Measurements from ENCODE around the gene F12.
"Not testable (repeated sequence)": the region's sequence is repeated elsewhere in the genome, so short reads cannot be mapped to it uniquely, and the experiment has no call there.

F12 gene

DNA sequence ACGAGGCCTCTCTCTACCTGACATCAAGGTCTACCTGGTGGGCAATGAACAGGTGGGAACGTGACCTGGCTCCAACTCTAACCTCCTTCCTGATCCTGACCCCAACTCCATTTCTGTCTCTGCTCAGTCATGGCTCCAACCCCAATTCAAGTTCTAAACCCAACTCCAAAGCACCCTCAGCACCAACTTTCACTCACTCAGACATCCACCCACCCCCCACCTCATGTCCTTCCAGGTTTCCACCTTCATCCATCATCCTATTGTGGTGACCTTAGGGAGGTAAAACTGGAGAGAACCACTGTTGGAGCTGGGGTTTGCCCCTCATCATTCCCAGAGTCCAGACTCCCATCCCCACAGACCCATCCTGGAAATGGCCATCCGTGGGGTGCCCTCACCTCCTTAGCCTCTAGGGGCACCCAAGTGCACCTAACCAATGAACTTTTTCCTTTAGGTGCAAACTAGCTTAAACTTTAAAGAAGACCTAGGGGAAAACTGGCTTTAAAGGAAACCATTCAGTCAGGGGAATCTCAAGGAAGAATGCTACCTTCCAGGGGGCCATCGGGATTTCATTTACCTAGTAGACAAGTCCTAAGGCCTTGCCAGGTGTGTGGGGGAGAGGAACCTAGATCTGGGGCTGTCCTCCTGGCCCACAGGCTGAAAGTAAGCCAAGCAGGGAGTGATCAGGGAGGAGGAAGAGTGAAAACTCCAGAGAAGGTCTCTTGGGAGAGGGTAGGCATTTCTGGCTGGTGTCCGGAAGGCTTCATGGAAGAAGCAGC lies 40.3 kb downstream of the F12 start:
- peak; percentile 67 for DNase-seq (ENCODE audit: low spot score)

DNA sequence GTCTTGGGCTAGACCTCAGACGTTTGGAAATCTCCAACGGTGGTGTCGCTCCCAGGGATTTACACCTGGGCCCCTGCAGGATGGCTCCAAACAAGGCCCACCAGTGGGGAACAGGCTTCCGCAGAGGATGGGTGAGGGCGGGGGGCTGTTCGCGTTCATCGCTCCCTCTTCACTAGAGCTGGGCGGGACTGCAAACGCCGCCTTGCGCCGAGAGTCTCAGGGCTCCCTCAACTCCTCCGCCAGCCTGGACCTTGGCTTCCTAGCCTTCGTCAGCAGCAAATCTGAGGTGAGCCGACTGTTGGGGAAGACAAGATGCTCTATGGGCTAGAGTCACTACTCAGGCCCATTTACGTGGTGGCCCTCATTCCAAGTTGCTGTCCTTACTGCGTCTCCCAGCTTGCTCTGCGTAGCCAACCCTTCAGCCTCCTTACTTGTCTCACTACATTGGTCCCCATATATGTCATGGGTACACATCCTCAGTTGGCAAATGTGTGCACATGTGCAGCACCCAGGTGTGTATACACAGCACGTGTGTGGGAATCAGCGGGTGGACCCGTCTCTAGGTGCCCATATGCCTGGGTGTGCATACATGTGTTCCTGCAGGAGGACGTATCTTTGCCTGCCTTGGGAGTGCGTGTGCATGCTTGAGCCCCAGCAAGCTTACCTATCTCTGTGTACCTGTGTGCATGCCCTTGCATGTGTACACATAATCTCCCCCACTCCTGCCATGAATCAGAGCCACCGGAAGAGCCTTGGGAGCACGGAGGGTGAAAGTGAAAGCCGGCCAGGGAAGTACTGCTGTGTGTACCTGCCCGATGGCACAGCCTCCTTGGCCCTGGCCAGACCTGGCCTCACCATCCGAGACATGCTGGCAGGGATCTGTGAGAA lies 41.1 kb downstream of the F12 start:
- no peak for DNase-seq (ENCODE audit: low spot score)

DNA sequence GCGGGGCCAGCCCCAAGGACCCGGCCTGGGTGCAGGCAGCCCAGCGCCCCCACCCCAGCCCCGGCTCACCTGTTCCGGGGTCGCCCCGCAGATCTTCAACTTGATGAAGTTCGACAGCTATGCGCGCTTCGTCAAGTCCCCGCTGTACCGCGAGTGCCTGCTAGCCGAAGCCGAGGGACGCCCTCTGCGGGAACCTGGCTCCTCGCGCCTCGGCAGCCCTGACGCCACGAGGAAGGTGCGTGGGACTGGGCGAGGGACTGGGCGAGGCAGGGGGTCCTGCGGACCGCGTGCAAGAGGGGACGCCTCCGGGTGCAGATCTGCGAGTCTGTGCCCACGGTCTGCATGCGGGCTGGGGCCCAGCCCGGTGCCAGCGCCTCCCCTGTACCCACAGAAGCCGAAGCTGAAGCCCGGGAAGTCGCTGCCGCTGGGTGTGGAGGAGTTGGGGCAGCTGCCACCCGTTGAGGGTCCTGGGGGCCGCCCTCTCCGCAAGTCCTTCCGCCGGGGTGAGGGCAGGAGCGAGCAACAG lies 42.0 kb downstream of the F12 start:
- DNase-seq (ENCODE audit: low spot score), result no peak

DNA sequence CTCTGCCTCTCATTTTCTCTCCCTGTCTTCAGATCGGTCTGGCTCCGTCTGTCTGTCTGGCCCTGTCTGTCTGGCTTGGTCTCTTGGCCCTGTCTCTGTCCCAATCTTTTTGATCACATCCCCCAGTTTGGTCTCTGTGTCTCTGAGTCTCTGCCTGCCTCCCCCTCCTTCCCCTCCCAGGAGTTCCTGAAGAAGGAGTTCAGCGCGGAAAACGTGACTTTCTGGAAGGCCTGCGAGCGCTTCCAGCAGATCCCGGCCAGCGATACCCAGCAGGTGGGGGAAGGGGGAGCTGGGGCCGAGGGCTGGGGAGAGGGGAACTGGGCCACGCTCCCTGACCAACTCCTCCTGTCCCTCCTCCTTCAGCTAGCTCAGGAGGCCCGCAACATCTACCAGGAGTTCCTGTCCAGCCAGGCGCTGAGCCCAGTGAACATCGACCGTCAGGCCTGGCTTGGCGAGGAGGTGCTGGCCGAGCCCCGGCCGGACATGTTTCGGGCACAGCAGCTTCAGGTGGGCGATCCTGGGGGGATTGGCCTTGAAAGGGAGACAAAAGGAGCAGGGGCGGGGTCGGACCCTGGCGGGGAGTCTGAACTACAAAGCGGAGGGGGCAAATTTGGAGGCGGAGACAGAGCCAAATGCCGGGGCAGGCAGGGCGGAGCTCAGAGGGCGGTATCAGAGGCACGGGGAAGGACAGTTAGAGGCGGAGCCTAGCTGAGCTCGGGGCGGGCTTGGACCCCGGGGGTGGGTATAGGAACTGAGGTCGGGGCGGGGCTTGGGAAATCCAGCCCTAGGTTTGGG lies 42.6 kb downstream of the F12 start:
- no peak for DNase-seq (ENCODE audit: low spot score)

DNA sequence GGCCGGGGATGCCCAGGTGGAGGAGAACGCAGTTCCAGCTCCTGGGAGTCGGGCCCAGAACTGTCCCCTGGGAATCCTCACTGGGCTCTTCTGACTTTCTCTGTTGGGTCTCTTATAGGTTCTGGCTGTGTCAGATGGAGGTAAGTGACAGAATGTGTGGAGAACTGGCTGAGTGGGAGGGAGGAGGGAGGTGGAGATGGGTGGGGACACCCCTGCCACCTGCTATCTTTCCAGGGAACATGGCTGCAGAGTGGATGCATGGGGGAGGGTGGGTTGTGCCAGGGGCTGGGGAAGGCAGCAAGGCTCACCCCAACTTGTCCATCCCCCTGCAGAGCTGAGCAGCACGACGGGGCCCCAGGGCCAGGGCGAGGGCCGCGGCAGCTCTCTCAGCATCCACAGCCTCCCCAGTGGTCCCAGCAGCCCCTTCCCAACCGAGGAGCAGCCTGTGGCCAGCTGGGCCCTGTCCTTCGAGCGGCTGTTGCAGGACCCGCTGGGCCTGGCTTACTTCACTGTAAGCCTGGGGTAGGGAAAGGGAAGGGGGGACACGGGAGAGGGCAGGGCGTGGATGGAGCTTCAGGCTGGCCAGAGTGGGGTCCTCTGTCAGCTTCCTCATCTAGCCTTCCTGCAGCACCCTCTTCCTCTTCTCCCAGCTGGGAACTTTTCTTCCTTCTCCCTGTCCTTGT lies 43.4 kb downstream of the F12 start:
- DNase-seq (ENCODE audit: low spot score), result no peak

DNA sequence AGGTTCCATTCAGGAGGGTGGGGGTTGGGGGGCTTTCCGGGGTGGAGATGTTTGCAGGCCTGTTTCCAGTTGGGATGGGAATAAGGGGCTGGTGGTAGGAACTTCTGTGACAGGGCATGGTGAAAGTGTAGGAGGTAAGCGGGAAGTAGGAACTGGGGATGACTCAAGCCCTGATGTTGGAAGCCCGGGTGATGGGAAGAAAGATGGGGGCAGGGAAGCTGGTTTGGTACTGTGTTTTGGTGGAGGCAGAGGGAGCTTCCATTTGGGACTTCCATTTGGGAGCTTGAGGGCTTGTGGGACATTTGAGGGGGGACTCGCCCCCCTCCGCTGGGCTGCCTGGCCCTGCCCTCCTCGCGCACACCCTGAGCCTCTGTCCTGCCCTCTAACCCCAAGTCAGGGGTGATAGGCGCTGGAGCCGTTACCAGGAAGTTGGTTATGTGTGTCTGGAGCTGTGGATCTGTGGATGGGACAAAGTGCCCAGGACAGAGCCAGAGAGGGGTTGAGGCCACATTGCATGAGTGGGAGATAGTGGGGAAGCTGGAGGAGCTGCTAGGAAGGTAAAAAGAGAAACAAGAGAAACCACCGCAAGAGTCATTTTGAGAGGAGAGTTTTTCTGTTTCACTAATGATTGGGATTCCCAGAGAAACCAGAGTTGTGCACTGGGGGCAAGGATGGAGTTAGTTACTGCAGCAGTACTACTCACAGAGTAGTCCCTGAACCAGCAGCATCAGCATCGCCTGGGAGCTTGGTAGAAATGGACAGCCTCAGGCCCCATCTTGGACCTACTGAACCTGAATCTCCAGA lies 45.0 kb downstream of the F12 start:
- DNase-seq (ENCODE audit: low spot score), result no peak

DNA sequence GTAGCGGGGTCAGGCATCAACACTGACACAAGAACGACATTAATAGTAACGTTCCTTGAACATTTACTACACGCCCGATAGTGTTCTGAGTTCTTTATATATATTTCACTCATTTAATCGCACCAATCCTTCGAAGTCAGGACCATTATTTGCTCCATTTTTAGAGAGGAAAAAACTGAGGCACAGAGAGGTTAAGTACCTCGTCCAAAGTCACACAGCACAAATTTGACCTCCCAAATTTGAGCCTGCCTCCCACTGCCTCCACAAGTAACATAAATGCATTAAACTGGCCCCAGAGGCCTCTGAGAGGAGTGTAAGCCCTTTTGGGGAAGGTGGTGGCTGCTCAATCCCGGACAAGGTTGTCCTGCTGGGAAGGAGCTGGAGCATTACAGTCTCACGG lies 45.8 kb downstream of the F12 start:
- DNase-seq (ENCODE audit: low spot score), result no peak

DNA sequence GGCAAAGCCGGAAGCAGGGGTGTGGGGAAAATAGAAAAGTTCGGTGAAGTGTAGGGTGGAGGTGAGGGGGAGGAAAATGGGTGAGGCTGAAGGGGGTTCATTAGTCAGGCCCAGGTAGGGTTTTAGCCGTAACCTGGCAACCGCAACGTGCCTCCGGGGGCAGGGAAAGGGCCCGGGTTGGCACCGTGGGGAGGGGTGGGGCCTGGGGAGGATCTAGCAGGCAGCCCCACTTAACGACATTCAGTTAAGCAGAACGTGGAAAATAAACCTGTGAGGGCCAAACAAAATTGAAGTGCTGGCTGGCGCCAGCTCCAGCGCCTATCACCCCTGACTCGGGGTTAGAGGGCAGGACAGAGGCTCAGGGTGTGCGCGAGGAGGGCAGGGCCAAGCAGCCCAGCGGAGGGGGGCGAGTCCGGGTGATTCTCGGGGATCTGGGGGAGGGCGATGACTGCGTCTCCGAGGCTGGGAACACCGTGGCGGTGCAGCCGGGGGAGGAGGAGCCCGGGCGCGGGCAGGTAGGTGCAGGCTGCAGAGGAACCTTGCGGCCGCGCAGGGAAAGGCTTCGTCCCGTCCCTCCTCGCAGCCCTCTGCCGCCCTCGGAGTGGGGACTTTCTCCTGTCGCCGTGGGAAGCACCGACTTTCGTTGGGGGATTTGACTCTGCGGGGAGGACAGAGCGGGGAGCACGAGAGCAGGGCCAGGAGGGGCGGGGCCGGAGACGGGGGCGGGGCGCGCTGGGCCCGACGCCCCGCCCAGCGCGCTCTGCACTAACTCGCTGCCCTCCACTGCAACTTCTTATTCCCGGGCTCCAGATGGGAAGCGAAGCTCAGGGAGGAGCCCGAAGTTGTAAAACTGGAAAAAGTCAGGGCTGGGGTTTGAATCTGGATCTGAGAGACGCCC lies 46.5 kb downstream of the F12 start:
- DNase-seq (ENCODE audit: low spot score), result peak; percentile 83

DNA sequence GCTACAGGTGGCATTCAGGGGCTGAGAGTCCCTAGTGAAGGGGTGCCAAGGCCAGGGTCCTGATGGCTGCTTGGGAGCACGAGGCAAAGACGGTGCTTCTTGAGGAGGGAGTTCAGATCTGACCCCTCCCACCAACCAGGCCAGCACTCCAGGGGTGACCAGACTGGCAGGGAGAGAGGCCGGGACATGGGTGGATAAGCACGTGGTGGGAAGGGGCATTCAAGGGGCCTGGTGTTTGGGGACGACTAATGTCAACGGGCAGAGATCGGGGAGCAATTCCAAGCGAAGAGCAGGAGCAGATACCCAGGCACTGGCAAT lies 47.1 kb downstream of the F12 start:
- DNase-seq (ENCODE audit: low spot score), result no peak

DNA sequence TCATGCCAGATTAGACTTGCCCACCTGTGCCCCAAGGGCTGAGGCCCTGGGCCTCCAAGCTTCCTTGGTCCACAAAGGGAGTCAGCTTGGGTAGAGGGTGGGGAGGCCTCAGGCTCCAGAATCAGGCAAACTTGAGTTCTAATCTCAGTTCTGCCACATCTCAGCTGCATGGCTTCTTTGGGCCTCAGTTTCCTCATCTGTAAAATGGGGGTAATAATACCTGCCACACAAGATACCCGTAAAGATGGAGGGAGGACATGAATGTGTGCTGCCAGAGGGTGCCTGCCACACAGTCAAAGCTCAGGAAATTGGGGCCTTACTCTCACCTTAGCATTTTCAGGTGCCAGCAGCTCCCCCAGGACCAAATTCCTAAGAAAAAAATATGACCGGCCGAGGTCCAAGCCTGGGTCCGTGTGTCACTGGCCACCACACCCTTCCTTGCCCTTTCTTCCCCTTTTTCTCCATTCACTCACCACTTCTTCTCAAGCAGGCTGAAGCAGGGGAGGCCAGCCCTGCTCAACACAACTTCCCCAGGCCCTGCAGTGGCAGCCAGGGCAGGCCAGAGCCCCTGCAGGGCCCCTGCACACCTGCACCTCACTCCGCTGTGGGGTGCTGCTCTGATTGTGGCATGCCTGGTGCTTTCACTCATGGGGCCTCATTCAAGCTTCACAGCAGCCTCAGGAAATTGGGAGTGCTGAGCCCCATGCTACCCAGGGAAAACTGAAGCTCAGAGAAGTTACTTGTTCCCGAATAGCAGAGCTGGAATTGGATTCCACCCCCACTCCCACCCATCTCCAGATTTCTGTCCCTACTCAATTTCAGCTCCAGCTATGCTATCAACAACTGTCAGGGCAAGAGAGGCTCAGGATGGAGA lies 47.7 kb downstream of the F12 start:
- DNase-seq (ENCODE audit: low spot score), result peak; percentile 71

DNA sequence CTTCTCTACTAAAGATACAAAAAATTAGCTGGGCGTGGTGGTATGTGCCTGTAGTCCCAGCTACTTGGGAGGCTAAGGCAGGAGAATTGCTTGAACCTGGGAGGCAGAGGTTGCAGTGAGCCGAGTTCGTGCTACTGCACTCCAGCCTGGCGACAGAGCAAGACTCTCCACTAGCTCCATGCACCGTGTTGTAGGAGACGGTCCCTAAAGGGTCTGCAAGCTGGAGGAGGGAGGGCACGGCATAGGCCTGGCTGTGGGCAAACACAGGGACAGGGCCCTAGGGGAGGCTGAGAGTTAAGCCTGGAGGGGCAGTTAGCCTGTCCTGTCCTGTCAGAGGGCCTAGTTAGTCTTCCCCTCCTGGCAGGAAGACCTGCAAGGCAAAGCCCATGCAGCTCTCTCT lies 48.6 kb downstream of the F12 start:
- not testable (repeated sequence) for DNase-seq (ENCODE audit: low spot score)

DNA sequence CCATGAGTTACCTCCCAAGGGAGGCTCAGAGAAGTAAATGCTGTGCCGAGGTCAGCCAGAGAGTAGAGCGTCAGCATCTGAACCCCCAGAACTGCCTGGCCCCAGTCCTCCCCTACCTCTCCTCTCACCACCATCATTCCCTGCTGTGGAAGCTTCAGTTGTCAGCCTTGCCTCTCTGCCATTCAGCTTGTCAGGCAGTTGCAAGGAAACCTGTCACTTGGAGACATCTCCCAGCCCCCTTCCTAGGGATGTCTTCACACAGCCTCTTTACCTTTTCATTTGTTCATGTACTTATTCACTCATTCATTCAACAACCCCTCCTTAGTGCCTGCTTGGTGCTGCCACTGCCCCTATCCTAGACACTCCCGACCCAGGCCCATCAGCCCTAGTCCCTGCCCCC lies 49.5 kb downstream of the F12 start:
- no peak for DNase-seq (ENCODE audit: low spot score)

DNA sequence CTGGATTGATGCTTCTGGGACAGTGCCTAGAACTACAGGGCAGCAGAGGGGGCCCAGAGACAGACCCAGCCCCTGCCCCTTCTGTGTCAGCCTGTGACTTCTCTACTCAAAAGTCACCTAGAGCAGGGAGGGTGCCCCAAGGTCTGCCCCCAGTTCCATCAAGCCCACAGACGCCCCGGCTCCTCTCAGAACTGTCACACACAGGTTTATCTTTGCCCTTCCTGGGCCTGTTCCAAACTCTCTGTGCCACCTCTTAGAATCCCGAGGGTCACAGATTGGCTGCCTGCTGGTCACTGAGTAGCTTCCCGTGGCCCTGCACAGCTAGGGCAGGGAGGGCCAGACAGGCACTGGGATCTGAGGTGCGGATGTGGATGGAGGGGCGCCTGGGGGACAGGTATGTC lies 49.9 kb downstream of the F12 start:
- no peak for DNase-seq (ENCODE audit: low spot score)

DNA sequence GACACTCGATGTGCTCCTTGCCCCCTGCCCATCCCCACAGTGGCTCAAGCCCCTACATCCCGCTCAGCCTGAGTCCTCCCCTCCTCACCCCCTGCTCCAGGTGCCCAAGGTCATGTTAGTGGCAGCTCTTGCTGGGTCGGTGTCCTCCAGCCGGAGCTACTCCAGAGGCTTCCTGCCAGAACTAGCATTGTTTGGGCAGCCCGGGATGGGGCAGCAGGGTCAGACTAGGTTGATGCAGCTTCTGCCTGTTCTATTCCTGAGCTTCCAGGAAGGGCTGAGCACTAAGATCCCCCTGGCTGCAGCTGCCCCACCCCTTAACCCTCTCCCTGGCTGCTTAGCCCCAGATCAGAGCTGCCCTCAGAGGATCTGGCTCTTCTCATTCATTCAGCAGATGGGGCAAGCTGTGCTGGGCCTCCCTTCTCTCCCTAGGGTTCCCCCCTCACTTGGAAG lies 51.0 kb downstream of the F12 start:
- no peak for DNase-seq (ENCODE audit: low spot score)

DNA sequence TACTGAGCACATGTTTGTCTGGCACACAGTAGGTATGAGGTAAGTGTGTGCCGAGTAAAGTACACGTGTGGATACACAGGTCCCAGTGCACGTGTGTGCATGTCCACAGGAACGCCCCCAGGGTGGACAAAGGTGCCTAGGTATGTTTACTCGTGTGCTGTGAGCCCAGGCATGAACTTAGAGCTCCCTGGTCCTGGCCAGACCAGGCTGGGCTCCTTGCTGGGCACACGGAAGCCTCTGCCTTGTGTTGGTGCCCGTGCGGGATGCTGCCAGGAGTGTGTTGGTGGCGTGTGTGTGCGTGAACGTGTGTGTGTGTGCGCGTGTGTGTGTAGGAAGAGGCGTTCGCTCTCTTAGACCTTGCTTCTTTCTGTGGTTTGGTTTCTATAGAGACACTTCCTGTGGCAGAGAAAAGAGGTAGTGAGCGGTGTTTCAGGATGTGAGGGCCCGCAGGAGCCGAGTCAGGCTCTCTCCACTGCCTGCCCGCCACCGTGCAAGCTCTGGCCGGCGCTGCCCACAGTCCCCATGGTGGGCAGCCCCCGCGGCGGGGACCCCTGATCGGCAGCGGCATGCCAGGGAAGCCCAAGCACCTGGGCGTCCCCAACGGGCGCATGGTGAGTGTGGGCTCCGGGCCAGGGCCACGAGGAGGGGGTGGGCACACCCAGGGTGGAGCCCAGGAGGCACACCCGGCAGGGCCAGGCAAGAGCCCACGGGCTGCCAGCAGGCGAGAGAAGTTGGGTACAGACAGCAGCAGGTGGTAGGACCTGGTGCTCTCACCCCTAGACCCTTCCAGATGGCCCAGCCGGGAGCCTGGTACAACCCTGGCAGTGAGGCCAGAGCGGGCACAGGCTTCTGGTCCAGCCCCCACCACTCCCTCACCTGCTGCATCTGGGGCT lies 51.7 kb downstream of the F12 start, which contains the start of gene RGS14:
Gene RGS14, plus strand, starts transcription at position 466 of the 893 bp plus-strand sequence. Its CDS starts 101 bp downstream, at position 567.
- DNase-seq (ENCODE audit: low spot score), result peak; percentile 85

DNA sequence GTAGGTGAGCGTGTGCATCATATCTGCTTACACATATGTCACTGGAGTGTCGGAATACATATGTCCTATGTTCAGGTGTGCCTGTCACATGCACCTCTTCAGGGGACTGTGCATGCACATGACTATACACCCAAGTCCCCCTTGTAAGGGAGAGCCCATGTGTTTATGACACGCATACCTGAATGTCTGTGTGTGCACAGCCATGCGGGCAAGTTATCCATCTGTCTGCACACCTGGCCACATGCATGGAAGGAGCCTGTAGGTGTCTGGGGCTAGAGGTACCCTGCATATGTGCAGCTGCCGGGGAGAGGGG lies 52.3 kb downstream of the F12 start:
- no peak for DNase-seq (ENCODE audit: low spot score)

DNA sequence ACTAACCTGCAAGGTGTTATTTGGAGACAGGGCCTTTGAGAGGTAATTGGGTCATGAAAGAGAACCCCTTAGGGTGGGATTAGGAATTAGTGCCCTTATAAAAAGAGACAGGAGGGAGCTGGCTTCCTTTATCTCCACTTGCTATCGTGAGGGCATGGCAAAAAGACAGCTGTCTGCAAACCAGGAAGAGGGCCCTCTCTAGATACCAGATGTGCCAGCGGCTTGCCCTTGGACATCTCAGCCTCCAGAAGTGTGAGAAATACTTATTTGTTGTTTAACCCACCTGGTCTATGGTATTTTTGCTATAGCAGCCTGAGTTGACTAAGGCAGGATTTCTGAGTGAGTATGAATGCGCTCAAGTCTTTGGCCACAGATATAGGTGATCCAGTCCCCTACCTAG lies 52.6 kb downstream of the F12 start:
- DNase-seq (ENCODE audit: low spot score), result no peak

DNA sequence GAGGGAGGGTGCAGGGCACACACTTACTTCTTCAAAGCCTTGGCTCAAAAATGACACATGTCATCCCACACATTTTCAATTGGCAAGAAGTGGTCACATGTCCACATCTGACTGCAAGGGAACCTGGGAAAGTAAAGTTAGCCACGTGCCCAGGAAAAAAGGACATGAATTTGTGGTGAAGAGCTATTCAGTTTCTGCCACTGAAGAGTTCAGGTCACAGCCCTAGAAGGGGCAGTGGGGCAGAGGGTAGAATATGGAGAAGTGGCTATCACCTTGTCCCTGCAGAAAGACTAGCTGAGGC lies 53.5 kb downstream of the F12 start:
- no peak for DNase-seq (ENCODE audit: low spot score)
